Mucosa of stomach (tissue), 1 donor: Measurements from ENCODE around the gene MTMR12.

Experiments
- H3K27me3 ChIP-seq: one replicate; pipeline ENCODE4 v1.7.0; 2013; ENCODE audit warnings: mild to moderate bottlenecking, low read length; ENCODE audit not compliant: control insufficient read depth, insufficient read depth
- H3K36me3 ChIP-seq: one replicate; pipeline ENCODE4 v1.7.0; 2013; ENCODE audit warnings: low read length; ENCODE audit not compliant: control insufficient read depth, insufficient read depth
- H3K4me1 ChIP-seq: one replicate; pipeline ENCODE4 v1.7.0; 2013; ENCODE audit warnings: mild to moderate bottlenecking, low read length; ENCODE audit not compliant: control insufficient read depth, insufficient read depth
- H3K4me3 ChIP-seq: one replicate; pipeline ENCODE4 v1.7.0; 2013; ENCODE audit warnings: low read length
- H3K9ac ChIP-seq: one replicate; pipeline ENCODE4 v1.7.0; 2013; ENCODE audit warnings: mild to moderate bottlenecking, low read length, moderate library complexity
- H3K9me3 ChIP-seq: one replicate; pipeline ENCODE4 v1.7.0; 2013; ENCODE audit warnings: mild to moderate bottlenecking, low read length, moderate library complexity; ENCODE audit not compliant: control insufficient read depth
- donor health status: Pancreatic carcinoma.

Gene MTMR12

GRCh38 chr5:32187675-32188074, 125.1 kb downstream of the MTMR12 start:
- Histone ChIP-seq H3K4me3 (no peak overlapping the region), H3K4me1 (no peaks in the 10 kb centered on the region), H3K9ac (no peak overlapping the region), H3K9me3 (no peaks in the 10 kb centered on the region), H3K36me3 (no peaks in the 10 kb centered on the region), H3K27me3 (no peaks in the 10 kb centered on the region)

DNA sequence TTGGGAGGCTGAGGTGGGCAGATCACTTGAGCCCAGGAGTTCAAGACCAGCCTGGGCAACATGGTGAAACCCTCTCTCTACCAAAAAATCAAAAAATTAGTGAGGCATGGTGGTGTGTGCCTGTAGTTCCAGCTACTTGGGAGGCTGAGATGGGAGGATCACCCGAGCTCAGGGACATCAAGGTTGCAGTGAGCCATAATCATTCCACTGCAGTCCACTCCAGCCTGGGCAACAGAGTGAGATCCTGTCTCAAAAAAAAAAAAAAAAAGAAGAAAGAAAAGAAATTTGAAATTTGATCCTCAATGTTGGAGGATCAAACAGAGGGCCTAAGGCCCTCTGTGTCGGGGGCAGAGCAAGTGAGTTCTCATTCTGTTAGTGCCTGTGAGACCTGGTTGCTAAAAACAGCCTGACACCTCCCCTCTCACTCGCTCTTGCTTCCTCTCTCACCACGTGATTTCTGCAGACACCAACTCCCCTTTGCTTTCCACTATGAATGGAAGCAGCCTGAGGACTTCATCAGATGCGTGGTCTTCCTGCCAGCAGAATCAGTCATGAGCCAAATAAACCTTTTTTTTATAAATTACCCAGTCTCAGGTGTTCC, 130.2 kb downstream of the MTMR12 start:
- no peaks in the 10 kb centered on the region for H3K4me1 ChIP-seq
- H3K9me3 ChIP-seq, result no peaks in the 10 kb centered on the region
- no peak overlapping the region for H3K9ac ChIP-seq
- no peaks in the 10 kb centered on the region for H3K27me3 ChIP-seq
- no peaks in the 10 kb centered on the region for H3K36me3 ChIP-seq
- H3K4me3 ChIP-seq, result no peak overlapping the region
